A549 (cell line): Measurements from ENCODE around the gene TRMT61B.

Source experiments
- ATOH8 ChIP-seq: fragments of 250-450 bp; sonication (Bioruptor Pico); IDR thresholded peaks from 2 replicates; pipeline ENCODE4 v1.5.0; 2020; ENCODE audit warnings: low read depth, mild to moderate bottlenecking, moderate library complexity
- CHD4 ChIP-seq: fragments of 200-600 bp; sonication (generic); IDR thresholded peaks from 2 replicates; pipeline ENCODE4 v1.6.1; 2016; ENCODE audit warnings: antibody characterized with exemption, mild to moderate bottlenecking, borderline replicate concordance
- CTCF ChIP-seq: fragments of >200 bp; sonication (Bioruptor Twin); formaldehyde crosslinking; IDR thresholded peaks from 3 replicates; pipeline ENCODE4 v1.5.1; 2016
- EHF ChIP-seq: fragments of 250-450 bp; sonication (Bioruptor Pico); IDR thresholded peaks from 2 replicates; pipeline ENCODE4 v1.5.0; 2020; ENCODE audit warnings: mild to moderate bottlenecking
- ELK1 ChIP-seq: fragments of 150-350 bp; IDR thresholded peaks from 2 replicates; pipeline ENCODE4 v1.6.1; 2014; ENCODE audit warnings: low read depth, mild to moderate bottlenecking, low read length
- EP300 ChIP-seq, 2 experiments: fragments of >200 bp; sonication (Bioruptor Twin); formaldehyde crosslinking; IDR thresholded peaks; 2 replicates in 1 of 2; 3 replicates in 1 of 2; pipeline ENCODE4 v1.6.1; 2016 to 2017
- FOSL2 ChIP-seq, 2 experiments: fragments of 450-650 bp in 1 of 2; fragments of >200 bp in 1 of 2; sonication (Bioruptor Twin) in 1 of 2; formaldehyde crosslinking; IDR thresholded peaks; 2 replicates each; pipeline versions ENCODE4 v1.5.0 to v1.6.1; 2016 to 2020; ENCODE audit warnings: mild to moderate bottlenecking in 1 of 2, moderate library complexity in 1 of 2
- JUN ChIP-seq, 2 experiments: fragments of >200 bp; sonication (Bioruptor Twin); formaldehyde crosslinking; IDR thresholded peaks; 2 replicates in 1 of 2; 3 replicates in 1 of 2; pipeline ENCODE4 v1.6.1; 2016 to 2017
- KDM5A ChIP-seq: fragments of 200-600 bp; sonication (generic); IDR thresholded peaks from 2 replicates; pipeline ENCODE4 v1.6.1; 2016; ENCODE audit warnings: antibody characterized with exemption, mild to moderate bottlenecking
- POLR2A ChIP-seq: IDR thresholded peaks from 2 replicates; pipeline ENCODE4 v1.6.1; 2012; ENCODE audit warnings: mild to moderate bottlenecking, low read length
- RAD21 ChIP-seq, 2 experiments: fragments of >200 bp in 1 of 2; sonication (Bioruptor Twin) in 1 of 2; formaldehyde crosslinking in 1 of 2; IDR thresholded peaks in 1 of 2; conservative IDR thresholded peaks in 1 of 2; 2 replicates in 1 of 2; 3 replicates in 1 of 2; pipeline ENCODE4 v1.6.1; 2012 to 2018; ENCODE audit warnings: inconsistent platforms in 1 of 2
- RCOR1 ChIP-seq: fragments of 150-350 bp; IDR thresholded peaks from 2 replicates; pipeline ENCODE4 v1.6.1; 2014; ENCODE audit warnings: antibody characterized with exemption, low read length, low read depth
- USF2 ChIP-seq: fragments of 450-650 bp; IDR thresholded peaks from 2 replicates; pipeline ENCODE4 v1.6.1; 2014; ENCODE audit warnings: antibody characterized with exemption

GRCh38 chr2:28896906-28897305, 26.8 kb upstream of the TRMT61B start:
- TF ChIP-seq EP300 (IDR thresholded peaks at IDR 0.05) (no peak), ATOH8 (no peak), CTCF (no peak), ELK1 (no peak), POLR2A (no peak), FOSL2 (IDR thresholded peaks at IDR 0.05) (no peak), FOSL2 (CRISPR knock-in tag; IDR thresholded peaks at IDR 0.05) (no peak), JUN (IDR thresholded peaks at IDR 0.05) (0 out of 5 replicates have a peak, but pooled peaks of 1 of the 2 experiments have one; percentile 30), KDM5A (no peak), EHF (CRISPR knock-in tag) (no peak), USF2 (no peak), RAD21 (conservative IDR thresholded peaks at IDR 0.05 in 1 of 2, IDR thresholded peaks at IDR 0.05 in 1 of 2) (no peak), RCOR1 (no peak), CHD4 (no peak)
